Measurements from ENCODE around the gene CACNA1I. TPM values are rescaled to one million over a fixed set of nuclear protein-coding genes. Genes with fewer than 3 reads are reported as not detected.

Gene CACNA1I
- total RNA-seq, 1 donor from 2014 or later, result 0.03 TPM

- peaks cover 41% of the 10 kb centered on the region for H3K27me3 Mint-ChIP-seq (ENCODE audit: unreplicated experiment)
- no peak overlapping the region for H3K27ac Mint-ChIP-seq (ENCODE audit: unreplicated experiment)
- no peak overlapping the region for H3K4me3 Mint-ChIP-seq (ENCODE audit: unreplicated experiment)
- no peaks in the 10 kb centered on the region for H3K36me3 Mint-ChIP-seq (ENCODE audit: unreplicated experiment)
- TF ChIP-seq, protein P1, sequence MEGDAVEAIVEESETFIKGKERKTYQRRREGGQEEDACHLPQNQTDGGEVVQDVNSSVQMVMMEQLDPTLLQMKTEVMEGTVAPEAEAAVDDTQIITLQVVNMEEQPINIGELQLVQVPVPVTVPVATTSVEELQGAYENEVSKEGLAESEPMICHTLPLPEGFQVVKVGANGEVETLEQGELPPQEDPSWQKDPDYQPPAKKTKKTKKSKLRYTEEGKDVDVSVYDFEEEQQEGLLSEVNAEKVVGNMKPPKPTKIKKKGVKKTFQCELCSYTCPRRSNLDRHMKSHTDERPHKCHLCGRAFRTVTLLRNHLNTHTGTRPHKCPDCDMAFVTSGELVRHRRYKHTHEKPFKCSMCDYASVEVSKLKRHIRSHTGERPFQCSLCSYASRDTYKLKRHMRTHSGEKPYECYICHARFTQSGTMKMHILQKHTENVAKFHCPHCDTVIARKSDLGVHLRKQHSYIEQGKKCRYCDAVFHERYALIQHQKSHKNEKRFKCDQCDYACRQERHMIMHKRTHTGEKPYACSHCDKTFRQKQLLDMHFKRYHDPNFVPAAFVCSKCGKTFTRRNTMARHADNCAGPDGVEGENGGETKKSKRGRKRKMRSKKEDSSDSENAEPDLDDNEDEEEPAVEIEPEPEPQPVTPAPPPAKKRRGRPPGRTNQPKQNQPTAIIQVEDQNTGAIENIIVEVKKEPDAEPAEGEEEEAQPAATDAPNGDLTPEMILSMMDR (IDR thresholded peaks at IDR 0.05), result no peak
- H3K9me3 Mint-ChIP-seq (ENCODE audit: unreplicated experiment), result no peaks in the 10 kb centered on the region
- no peak for DNase-seq (ENCODE audit: extremely low spot score, unreplicated experiment)
- no peaks in the 10 kb centered on the region for H3K4me1 Mint-ChIP-seq (ENCODE audit: unreplicated experiment)
These were observed 146.0 kb downstream of the CACNA1I start for GRCh38 chr22:39716534-39716933.

GRCh38 chr22:39717099-39717498 is 146.5 kb downstream of the CACNA1I start:
- Mint-ChIP-seq H3K27ac (ENCODE audit: unreplicated experiment) (no peak overlapping the region), H3K36me3 (ENCODE audit: unreplicated experiment) (no peaks in the 10 kb centered on the region), H3K4me1 (ENCODE audit: unreplicated experiment) (no peaks in the 10 kb centered on the region), H3K27me3 (ENCODE audit: unreplicated experiment) (peaks cover 40% of the 10 kb centered on the region), H3K9me3 (ENCODE audit: unreplicated experiment) (no peaks in the 10 kb centered on the region), H3K4me3 (ENCODE audit: unreplicated experiment) (no peak overlapping the region)
- TF ChIP-seq, protein P1 (IDR thresholded peaks at IDR 0.05), result no peak
- DNase-seq (ENCODE audit: extremely low spot score, unreplicated experiment), result no peak

- no peak for DNase-seq (ENCODE audit: extremely low spot score, unreplicated experiment)
- H3K27ac Mint-ChIP-seq (ENCODE audit: unreplicated experiment), result no peak overlapping the region
- H3K36me3 Mint-ChIP-seq (ENCODE audit: unreplicated experiment), result no peaks in the 10 kb centered on the region
- H3K27me3 Mint-ChIP-seq (ENCODE audit: unreplicated experiment), result peaks cover 40% of the 10 kb centered on the region
- no peak overlapping the region for H3K4me3 Mint-ChIP-seq (ENCODE audit: unreplicated experiment)
- H3K9me3 Mint-ChIP-seq (ENCODE audit: unreplicated experiment), result no peaks in the 10 kb centered on the region
- H3K4me1 Mint-ChIP-seq (ENCODE audit: unreplicated experiment), result no peaks in the 10 kb centered on the region
- TF ChIP-seq, protein P1 (IDR thresholded peaks at IDR 0.05), result no peak
These were observed 147.7 kb downstream of the CACNA1I start for GRCh38 chr22:39718206-39718605.

DNA sequence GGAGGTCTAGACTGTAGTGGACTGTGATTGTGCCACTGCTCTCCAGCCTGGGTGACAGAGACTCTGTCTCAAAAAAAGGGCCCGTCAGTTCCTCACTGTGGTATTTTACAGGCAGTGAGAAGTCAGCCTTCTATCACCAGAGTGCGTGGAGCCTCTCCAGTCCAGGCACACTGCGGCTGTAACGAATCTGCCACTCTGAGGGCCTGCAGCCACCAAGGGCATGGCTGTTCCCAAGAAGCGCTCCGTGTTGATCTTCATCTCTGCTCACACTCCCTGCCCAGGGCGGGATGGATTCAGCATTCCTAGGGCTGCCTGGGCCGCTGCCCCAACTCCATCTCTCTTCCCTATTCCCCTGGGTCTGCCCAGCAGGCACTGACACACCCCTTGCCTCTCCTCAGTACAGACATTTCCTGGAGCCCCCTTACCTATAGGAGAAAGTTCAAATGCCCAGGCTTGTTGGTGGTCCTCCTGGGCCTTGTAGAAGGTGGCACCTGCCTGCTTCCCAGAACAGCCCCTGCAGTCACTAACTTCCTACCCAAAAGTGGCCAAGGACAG is 148.4 kb downstream of the CACNA1I start:
- H3K9me3 Mint-ChIP-seq (ENCODE audit: unreplicated experiment), result no peaks in the 10 kb centered on the region
- H3K4me1 Mint-ChIP-seq (ENCODE audit: unreplicated experiment), result no peaks in the 10 kb centered on the region
- no peak for DNase-seq (ENCODE audit: extremely low spot score, unreplicated experiment)
- H3K27me3 Mint-ChIP-seq (ENCODE audit: unreplicated experiment), result peaks cover 36% of the 10 kb centered on the region
- no peaks in the 10 kb centered on the region for H3K36me3 Mint-ChIP-seq (ENCODE audit: unreplicated experiment)
- no peak overlapping the region for H3K4me3 Mint-ChIP-seq (ENCODE audit: unreplicated experiment)
- TF ChIP-seq, protein P1 (IDR thresholded peaks at IDR 0.05), result no peak
- H3K27ac Mint-ChIP-seq (ENCODE audit: unreplicated experiment), result no peak overlapping the region

DNA sequence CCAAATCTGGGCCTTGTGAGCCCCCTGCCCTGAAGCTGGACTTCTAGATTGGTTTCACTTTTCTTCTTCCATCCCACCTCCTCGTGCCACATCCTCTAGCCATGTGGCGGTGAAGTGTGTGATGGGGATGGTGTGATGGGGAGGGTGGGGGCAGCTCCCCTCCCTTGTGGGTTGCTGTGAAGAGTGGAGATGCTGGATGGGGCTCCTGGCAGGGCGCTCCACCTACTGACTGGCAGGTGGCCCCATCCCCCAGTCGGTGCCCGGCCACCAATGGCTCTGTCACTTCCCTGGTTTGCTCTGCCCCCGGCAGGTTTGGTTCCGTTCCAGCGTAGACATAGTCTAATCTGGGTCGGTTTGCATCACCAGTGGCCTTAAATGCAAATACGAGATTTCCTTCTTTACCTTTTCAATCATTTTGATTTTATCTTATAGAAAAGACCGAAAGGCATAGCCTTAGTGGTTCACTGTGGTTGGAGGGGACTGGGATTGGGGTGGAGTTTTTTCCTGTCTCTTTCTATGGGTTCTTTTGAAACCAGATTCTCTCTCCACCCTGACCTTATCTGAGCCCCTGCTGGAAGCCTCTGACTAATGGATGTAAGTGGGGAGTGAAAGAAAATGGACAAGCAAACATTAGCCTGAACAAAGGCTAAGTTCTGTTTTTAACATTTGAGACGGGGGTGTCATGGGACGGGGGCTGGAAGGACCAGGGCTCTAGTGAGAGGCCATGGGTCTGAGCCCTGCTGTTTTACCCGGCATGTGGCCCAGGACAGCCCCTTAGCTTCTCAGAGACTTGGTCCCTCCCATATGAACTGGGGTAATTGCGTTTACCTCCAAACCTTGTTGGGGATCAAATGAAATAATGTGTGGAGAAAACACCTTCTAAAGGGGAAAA is 149.3 kb downstream of the CACNA1I start:
- TF ChIP-seq, protein P1 (IDR thresholded peaks at IDR 0.05), result no peak
- no peak for DNase-seq (ENCODE audit: extremely low spot score, unreplicated experiment)
- Mint-ChIP-seq H3K36me3 (ENCODE audit: unreplicated experiment) (no peaks in the 10 kb centered on the region), H3K4me3 (ENCODE audit: unreplicated experiment) (no peak overlapping the region), H3K27ac (ENCODE audit: unreplicated experiment) (no peak overlapping the region), H3K9me3 (ENCODE audit: unreplicated experiment) (no peaks in the 10 kb centered on the region), H3K4me1 (ENCODE audit: unreplicated experiment) (no peaks in the 10 kb centered on the region), H3K27me3 (ENCODE audit: unreplicated experiment) (peaks cover 33% of the 10 kb centered on the region)
